Hepatocyte (in vitro differentiated cells): ENCODE data around the gene TFPI2. TPM values are rescaled to one million over a fixed set of nuclear protein-coding genes. Genes with fewer than 3 reads are reported as not detected.
A peak's percentile ranks its signal among the peaks of the same experiment; 100 is the strongest.
"Not testable (repeated sequence)": the region's sequence is repeated elsewhere in the genome, so short reads cannot be mapped to it uniquely, and the experiment has no call there.

Experiments
- DNase-seq: peaks from one replicate; pipeline ENCODE4 v3.0.0-alpha.2; 2016; ENCODE audit warnings: low spot score
- H2AFZ ChIP-seq: fragments of 200-600 bp; sonication (generic); 2 replicates; pipeline ENCODE4 v1.6.0; 2016; ENCODE audit warnings: antibody characterized with exemption, mild to moderate bottlenecking
- H3K27ac ChIP-seq: fragments of 200-600 bp; sonication (generic); 2 replicates; pipeline ENCODE4 v1.5.1; 2016; ENCODE audit warnings: mild to moderate bottlenecking
- H3K27me3 ChIP-seq: fragments of 200-600 bp; sonication (generic); 2 replicates; pipeline ENCODE4 v1.6.1; 2016
- H3K36me3 ChIP-seq: fragments of 200-600 bp; sonication (generic); replicated peaks from 2 replicates; pipeline ENCODE4 v1.5.1; 2016; ENCODE audit warnings: low read depth; ENCODE audit not compliant: insufficient read depth
- H3K4me1 ChIP-seq: fragments of 200-600 bp; sonication (generic); 2 replicates; pipeline ENCODE4 v1.5.1; 2016; ENCODE audit warnings: mild to moderate bottlenecking, moderate library complexity; ENCODE audit not compliant: insufficient read depth
- H3K4me2 ChIP-seq: fragments of 200-600 bp; sonication (generic); 2 replicates; pipeline ENCODE4 v1.6.0; 2016
- H3K4me3 ChIP-seq: fragments of 200-600 bp; sonication (generic); 2 replicates; pipeline ENCODE4 v1.5.1; 2016; ENCODE audit warnings: mild to moderate bottlenecking
- H3K79me2 ChIP-seq: fragments of 200-600 bp; sonication (generic); 2 replicates; pipeline ENCODE4 v1.6.0; 2017; ENCODE audit warnings: mild to moderate bottlenecking
- H3K9me2 ChIP-seq: fragments of 200-600 bp; sonication (generic); replicated peaks from 2 replicates; pipeline ENCODE4 v1.6.0; 2017; ENCODE audit warnings: mild to moderate bottlenecking; ENCODE audit not compliant: insufficient read depth
- H3K9me3 ChIP-seq: fragments of 200-600 bp; sonication (generic); 2 replicates; pipeline ENCODE4 v1.5.1; 2016; ENCODE audit warnings: low read depth, mild to moderate bottlenecking
- H4K20me1 ChIP-seq: fragments of 200-600 bp; sonication (generic); 2 replicates; pipeline ENCODE4 v1.6.0; 2016; ENCODE audit warnings: mild to moderate bottlenecking; ENCODE audit not compliant: insufficient read depth, poor library complexity, severe bottlenecking
- CTCF ChIP-seq: fragments of 200-600 bp; sonication (generic); IDR thresholded peaks from 2 replicates; pipeline ENCODE4 v1.5.1; 2016; ENCODE audit warnings: antibody characterized with exemption, mild to moderate bottlenecking; ENCODE audit not compliant: poor library complexity
- EZH2 ChIP-seq: fragments of 200-600 bp; sonication (generic); IDR thresholded peaks from 2 replicates; pipeline ENCODE4 v1.6.1; 2016; ENCODE audit warnings: antibody characterized with exemption, mild to moderate bottlenecking, borderline replicate concordance
- EZH2phosphoT487 ChIP-seq: fragments of 200-600 bp; sonication (generic); IDR thresholded peaks from one replicate; pipeline ENCODE4 v1.6.1; 2018; ENCODE audit warnings: antibody characterized with exemption, mild to moderate bottlenecking, low read depth, moderate library complexity; ENCODE audit not compliant: unreplicated experiment, severe bottlenecking
- WGBS: methylation state at CpG from one replicate; pipeline ENCODE4 v1.1.6; 2016; ENCODE audit warnings: low lambda C conversion rate; ENCODE audit errors: missing lambda C conversion rate; 5-methylcytosine and 5-hydroxymethylcytosine counted together
- polyA plus RNA-seq: library from polyadenylated mRNA; unstranded; fragments of >200 nt; fragmentation: Nextera tagmentation; extraction: Ambion mirVana; gene quantifications from 2 replicates; pipeline ENCODE4 v1.2.1, GENCODE V29; 2016
- total RNA-seq: library from RNA; depleted of rRNA; stranded (reverse); fragments of >200 nt; gene quantifications from 2 replicates; pipeline ENCODE4 v1.2.3, GENCODE V29; 2014

TFPI2 gene
- total and polyA plus RNA-seq, 2 experiments from 2014 or later, result 52.8 to 66.2 TPM

- Histone ChIP-seq H3K36me3 (no peaks in the 10 kb centered on the region), H2AFZ (no peak overlapping the region), H3K9me3 (no peaks in the 10 kb centered on the region), H3K4me2 (no peak overlapping the region), H3K79me2 (no peaks in the 10 kb centered on the region), H3K27ac (no peak overlapping the region), H3K4me1 (no peaks in the 10 kb centered on the region), H4K20me1 (no peaks in the 10 kb centered on the region), H3K27me3 (no peaks in the 10 kb centered on the region), H3K4me3 (no peak overlapping the region), H3K9me2 (no peaks in the 10 kb centered on the region)
- WGBS, result 55% methylated on average over 7 of the region's 7 CpGs
- no peak for TF ChIP-seq CTCF
- no peak for TF ChIP-seq EZH2phosphoT487
- TF ChIP-seq EZH2, result no peak
- DNase-seq, result no peak
These were observed 24.1 kb upstream of the TFPI2 start for GRCh38 chr7:93914581-93915066.

GRCh38 chr7:93913197-93913596 lies 22.6 kb upstream of the TFPI2 start:
- no peaks in the 10 kb centered on the region for H3K36me3 ChIP-seq

GRCh38 chr7:93911661-93912060 lies 21.1 kb upstream of the TFPI2 start:
- H3K27me3 ChIP-seq, H3K9me3 ChIP-seq, DNase-seq, H3K4me3 ChIP-seq, H3K9me2 ChIP-seq, H3K36me3 ChIP-seq, H4K20me1 ChIP-seq, H3K79me2 ChIP-seq, H3K4me1 ChIP-seq, H3K27ac ChIP-seq, H2AFZ ChIP-seq, H3K4me2 ChIP-seq: not testable (repeated sequence)

More at GRCh38 chr7:93913197-93913596, 22.6 kb upstream of the TFPI2 start:
- Histone ChIP-seq H2AFZ (no peak overlapping the region), H3K4me2 (no peak overlapping the region), H3K79me2 (no peaks in the 10 kb centered on the region), H3K9me3 (no peaks in the 10 kb centered on the region), H3K4me1 (no peaks in the 10 kb centered on the region), H3K27ac (peak overlapping the region; percentile 4), H3K27me3 (no peaks in the 10 kb centered on the region), H3K9me2 (no peaks in the 10 kb centered on the region), H4K20me1 (no peaks in the 10 kb centered on the region), H3K4me3 (no peak overlapping the region)
- TF ChIP-seq CTCF (no peak), EZH2 (no peak)
- no peak for DNase-seq

GRCh38 chr7:93911242-93911641 lies 20.7 kb upstream of the TFPI2 start:
- not testable (repeated sequence) for H3K9me3 ChIP-seq, H3K27ac ChIP-seq, H3K4me1 ChIP-seq, H3K27me3 ChIP-seq, H2AFZ ChIP-seq, H3K79me2 ChIP-seq, DNase-seq, H3K4me3 ChIP-seq, H3K36me3 ChIP-seq, H4K20me1 ChIP-seq, H3K9me2 ChIP-seq
- peak overlapping the region; percentile 8 for H3K4me2 ChIP-seq
- 57% methylated on average over 3 of the region's 3 CpGs for WGBS
